A549 treated with CORT108297 at 1 μM for 4 hours (cell line): ENCODE data around the gene SLC22A7. TPM values are rescaled to one million over a fixed set of nuclear protein-coding genes. Genes with fewer than 3 reads are reported as not detected.

Source experiments
- total RNA-seq: library from RNA; stranded (reverse); fragments of 200-300 nt; extraction: Qiagen RNA extraction; gene quantifications from 5 replicates; pipeline ENCODE4 v1.2.3, GENCODE V29; 2022

The SLC22A7 gene
- total RNA-seq: not detected in 5 replicates

GRCh38 chr6:43297644-43298564 lies at the start of gene SLC22A7:
TSS of gene SLC22A7 (plus strand) at chr6:43298260. CDS start at chr6:43298359, 99 bp downstream.

GRCh38 chr6:43308101-43308989 lies 10.3 kb downstream of the SLC22A7 start, which contains the start of gene CRIP3:
TSS of gene CRIP3 (minus strand) at chr6:43308826. CDS start at chr6:43308792, 34 bp downstream.

Other genes with a start within 250 kb of the SLC22A7 start
- gene CUL7, start 244.4 kb upstream of the SLC22A7 start, total RNA-seq: 6.3 to 9.0 TPM (median 7.6 TPM) in 5 replicates
- 58.0 to 62.4 TPM (median 60.0 TPM) in 5 replicates for gene MRPL2, start 238.8 kb upstream of the SLC22A7 start, total RNA-seq
- 5.9 to 8.6 TPM (median 7.6 TPM) in 5 replicates for gene KLC4, start 238.6 kb upstream of the SLC22A7 start, total RNA-seq
- 3.9 to 5.6 TPM (median 4.8 TPM) in 5 replicates for gene PTK7, start 221.9 kb upstream of the SLC22A7 start, total RNA-seq
- 13.7 to 19.0 TPM (median 16.3 TPM) in 5 replicates for gene SRF, start 127.0 kb upstream of the SLC22A7 start, total RNA-seq
- gene CUL9, start 116.1 kb upstream of the SLC22A7 start, total RNA-seq: 6.6 to 11.6 TPM (median 9.9 TPM) in 5 replicates
- 70.9 to 113 TPM (median 104 TPM) in 5 replicates for gene DNPH1, start 68.8 kb upstream of the SLC22A7 start, total RNA-seq
- 0.03 to 0.06 TPM (median 0.05 TPM) in 5 replicates for gene TTBK1, start 54.8 kb upstream of the SLC22A7 start, total RNA-seq
- gene CRIP3, start 10.6 kb downstream of the SLC22A7 start, total RNA-seq: 0.44 to 1.1 TPM (median 0.52 TPM) in 5 replicates
- 3.6 to 5.9 TPM (median 5.3 TPM) in 5 replicates for gene ZNF318, start 71.4 kb downstream of the SLC22A7 start, total RNA-seq
- 6.0 to 13.1 TPM (median 10.5 TPM) in 5 replicates for gene ABCC10, start 129.3 kb downstream of the SLC22A7 start, total RNA-seq
- gene DLK2, start 157.3 kb downstream of the SLC22A7 start, total RNA-seq: 3.5 to 8.2 TPM (median 7.0 TPM) in 5 replicates
- 17.3 to 20.8 TPM (median 20.1 TPM) in 5 replicates for gene TJAP1, start 179.3 kb downstream of the SLC22A7 start, total RNA-seq
- 0.63 to 1.4 TPM (median 1.3 TPM) in 5 replicates for gene LRRC73, start 212.1 kb downstream of the SLC22A7 start, total RNA-seq
- gene YIPF3, start 218.7 kb downstream of the SLC22A7 start, total RNA-seq: 68.9 to 77.0 TPM (median 70.5 TPM) in 5 replicates
- gene POLR1C, start 218.8 kb downstream of the SLC22A7 start, total RNA-seq: 44.5 to 60.7 TPM (median 49.6 TPM) in 5 replicates